Measurements from ENCODE around the gene CIAO3.
"Not testable (repeated sequence)": the region's sequence is repeated elsewhere in the genome, so short reads cannot be mapped to it uniquely, and the experiment has no call there.

The CIAO3 gene

DNA sequence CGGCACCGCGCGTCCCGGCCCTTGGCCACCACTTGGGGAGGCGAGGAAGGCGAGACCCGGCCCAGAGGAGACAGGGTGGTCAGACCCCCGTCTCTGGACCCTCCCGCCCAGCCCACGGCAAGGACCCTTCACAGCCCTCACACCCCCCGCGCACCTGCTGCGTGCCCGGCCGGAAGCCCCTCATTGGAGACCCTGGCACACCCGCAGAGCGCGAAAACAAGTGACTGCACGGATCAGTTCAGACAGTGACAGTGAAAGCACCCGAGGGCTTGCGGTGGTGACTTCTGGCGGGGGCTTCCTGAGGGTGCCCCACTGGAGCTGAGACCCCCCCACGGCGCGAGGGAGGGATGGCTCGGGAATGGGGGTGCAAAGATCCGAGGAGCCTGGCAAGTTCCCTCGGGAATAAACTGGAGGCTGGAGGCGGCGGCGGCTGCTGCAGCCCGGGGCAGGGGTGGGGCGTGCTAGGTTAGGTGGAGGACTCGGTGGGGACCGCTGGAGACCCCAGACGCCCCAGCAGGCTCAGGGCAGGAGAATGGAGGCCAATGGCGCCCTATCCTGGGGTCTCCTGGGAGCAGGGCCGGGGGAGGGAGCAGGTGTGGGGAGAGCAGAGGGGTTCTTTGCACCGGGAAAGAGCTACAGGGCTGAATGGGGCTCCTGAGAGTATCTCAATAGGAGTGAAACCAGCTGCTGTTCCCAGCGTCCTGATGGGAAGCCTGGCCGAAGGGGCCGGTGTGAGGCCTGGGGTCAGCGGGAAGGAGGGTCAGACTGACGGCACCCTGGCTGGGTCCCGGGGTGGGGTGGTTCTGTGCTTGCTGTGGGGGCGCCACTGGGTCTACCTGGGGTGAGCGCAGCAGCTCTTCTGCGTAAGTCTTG is 34.4 kb downstream of the CIAO3 start:
- no peak for DNase-seq
- in situ Hi-C loops (cut with HindIII; ENCODE audit: low pct_ligation_motif_present, low pct_unique_long_range_greater_than_20kb, low sequenced_read_pairs) = no loop called here

DNA sequence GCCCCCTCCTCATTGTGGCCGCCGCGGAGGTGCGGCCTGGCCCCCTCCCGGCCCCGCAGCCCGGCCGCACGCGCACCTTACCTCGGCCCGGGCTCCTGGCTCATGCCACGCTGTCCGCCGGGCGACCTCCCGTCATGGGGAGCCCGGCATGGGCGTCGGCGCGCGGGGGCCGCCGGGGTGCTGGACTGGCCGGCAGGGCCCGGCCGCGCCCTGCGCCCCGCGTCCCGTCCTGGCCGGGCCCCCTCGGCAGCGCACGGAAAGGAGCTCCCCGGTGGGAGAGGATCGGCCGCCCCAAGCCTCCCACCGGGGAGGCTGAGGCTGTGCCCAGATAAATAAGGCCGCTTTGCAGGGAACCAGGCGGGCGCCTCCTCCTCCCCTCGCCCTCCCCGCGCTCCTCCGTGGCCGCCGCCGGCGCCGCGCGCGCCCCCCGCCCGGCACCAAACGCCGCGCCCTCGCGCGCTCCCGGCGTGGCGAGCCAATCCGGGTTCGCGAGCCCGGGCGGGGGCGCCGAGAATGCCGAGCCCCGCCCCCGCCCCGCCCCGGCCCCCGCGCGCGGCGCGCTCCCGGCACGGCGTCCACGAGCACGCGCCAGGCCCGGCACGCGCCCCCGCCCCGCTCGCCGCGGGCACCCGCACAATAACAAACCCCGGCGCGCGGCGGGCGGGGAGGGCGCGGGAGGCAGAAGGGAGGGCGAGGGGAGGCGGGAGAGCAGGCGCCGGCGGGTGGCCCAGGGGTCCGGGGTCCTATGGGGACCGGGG is 35.2 kb downstream of the CIAO3 start, which contains the start of gene FBXL16:
TSS of gene FBXL16 (minus strand) at position 371 of the 758 bp plus-strand sequence. CDS start 8,396 bp downstream, outside the sequence.
- in situ Hi-C loops (cut with HindIII; ENCODE audit: low pct_ligation_motif_present, low pct_unique_long_range_greater_than_20kb, low sequenced_read_pairs) = no loop called here

DNA sequence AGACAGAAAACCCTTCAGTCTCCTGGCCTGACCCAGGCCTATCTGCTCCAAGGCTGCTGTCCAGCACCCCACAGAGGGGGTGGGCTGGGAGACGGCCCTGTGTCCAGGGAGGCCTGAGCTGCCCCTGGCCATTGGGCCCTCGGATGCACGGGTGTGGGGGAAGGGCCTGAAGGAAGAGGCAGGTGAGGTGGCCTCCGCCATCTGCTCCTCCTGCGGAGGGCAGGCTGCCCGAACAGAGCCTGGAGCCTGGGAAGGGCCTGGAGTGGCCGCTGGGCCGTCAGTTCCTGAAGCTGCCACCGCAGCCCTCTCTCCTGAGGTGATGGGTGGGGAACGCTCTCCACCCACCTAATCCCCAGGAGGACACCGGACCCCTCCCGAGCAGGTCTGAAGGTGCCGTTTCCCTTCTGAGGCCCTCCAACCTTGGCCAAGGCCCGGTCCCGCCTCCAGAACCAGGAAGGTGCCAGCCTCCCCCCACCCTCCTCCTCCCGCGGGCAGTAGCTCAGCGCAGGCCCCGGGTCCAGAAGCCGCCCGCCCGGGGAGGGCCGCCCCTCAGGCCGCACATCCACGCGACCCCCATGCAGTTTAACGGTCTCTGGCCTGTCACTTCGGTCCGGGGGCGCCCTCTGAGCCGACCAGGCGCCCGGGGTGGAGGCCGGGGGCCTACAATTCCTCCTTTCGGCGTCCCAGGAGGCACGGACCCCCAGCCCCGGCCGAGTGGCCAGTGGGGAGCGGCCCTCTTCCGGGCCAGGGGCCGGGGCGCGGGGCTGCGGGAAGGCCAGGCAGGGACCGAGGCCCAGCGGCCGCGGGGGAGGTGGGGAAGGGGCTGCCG is 36.0 kb downstream of the CIAO3 start:
- in situ Hi-C loops (cut with HindIII; ENCODE audit: low pct_ligation_motif_present, low pct_unique_long_range_greater_than_20kb, low sequenced_read_pairs) = no loop called here
- DNase-seq = no peak

More for the DNA sequence above, 35.2 kb downstream of the CIAO3 start, which contains the start of gene FBXL16:
- no peak for DNase-seq

DNA sequence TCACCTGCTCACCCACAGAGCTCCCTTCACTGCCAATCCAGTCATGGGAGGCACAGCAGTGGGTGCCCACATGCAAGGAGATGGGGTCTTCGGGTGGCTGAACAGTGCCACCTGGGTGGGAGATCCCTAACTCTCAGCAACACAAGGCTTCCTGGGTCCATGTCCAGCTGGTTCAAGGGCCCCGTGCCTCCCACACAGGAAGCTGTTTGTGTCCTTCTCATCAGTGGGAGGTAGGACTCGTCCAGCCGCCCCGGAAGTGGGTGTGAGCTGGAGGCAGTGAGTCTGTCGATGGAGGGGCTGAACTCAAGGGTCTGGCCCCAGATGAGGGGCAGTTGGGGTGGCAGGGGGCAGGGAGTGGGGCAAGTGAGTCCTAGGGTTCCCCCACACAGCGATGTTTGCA is 36.8 kb downstream of the CIAO3 start:
- DNase-seq = no peak
- in situ Hi-C loops (cut with HindIII; ENCODE audit: low pct_ligation_motif_present, low pct_unique_long_range_greater_than_20kb, low sequenced_read_pairs) = no loop called here

DNA sequence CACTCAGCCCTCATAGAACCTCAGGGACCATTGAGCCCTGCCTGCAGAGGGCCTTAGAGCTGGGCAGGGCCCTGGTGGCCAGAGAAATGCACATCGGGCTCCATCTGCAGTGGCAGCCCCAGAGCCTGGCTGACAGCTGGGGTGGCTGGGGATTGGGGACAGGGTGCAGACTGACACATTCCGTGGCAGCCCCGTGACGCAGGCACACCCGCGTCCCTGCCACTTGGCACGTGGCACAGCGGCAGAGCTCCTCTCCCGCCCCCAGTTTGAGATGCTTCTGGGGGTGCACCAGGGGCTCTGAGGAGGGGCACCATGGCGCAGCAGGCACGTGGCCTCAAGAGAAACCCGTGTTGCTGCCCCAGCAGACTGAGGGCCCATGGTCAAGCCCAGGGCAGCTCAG is 37.4 kb downstream of the CIAO3 start:
- in situ Hi-C loops (cut with HindIII; ENCODE audit: low pct_ligation_motif_present, low pct_unique_long_range_greater_than_20kb, low sequenced_read_pairs) = no loop called here
- DNase-seq = no peak

DNA sequence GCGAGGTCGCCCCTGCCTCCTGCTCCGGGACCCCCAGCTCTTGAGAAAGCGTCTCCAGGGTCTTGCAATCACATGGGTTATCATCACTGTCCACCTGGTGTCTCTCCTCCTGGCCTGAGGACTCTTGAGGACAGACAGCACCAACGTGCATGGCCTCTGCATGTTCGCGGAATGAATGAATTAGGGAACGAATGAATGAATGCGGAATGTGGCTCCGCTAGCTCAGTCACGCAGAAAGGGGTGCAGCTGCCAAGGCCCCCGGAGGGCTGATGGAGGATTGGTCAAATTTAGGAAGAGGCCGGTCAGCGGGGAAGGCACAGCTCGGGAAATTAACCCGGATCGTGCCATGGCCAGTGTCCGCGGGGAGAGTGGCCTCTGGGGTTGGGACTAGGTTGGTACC is 38.5 kb downstream of the CIAO3 start:
- DNase-seq = no peak
- in situ Hi-C loops (cut with HindIII; ENCODE audit: low pct_ligation_motif_present, low pct_unique_long_range_greater_than_20kb, low sequenced_read_pairs) = no loop called here

DNA sequence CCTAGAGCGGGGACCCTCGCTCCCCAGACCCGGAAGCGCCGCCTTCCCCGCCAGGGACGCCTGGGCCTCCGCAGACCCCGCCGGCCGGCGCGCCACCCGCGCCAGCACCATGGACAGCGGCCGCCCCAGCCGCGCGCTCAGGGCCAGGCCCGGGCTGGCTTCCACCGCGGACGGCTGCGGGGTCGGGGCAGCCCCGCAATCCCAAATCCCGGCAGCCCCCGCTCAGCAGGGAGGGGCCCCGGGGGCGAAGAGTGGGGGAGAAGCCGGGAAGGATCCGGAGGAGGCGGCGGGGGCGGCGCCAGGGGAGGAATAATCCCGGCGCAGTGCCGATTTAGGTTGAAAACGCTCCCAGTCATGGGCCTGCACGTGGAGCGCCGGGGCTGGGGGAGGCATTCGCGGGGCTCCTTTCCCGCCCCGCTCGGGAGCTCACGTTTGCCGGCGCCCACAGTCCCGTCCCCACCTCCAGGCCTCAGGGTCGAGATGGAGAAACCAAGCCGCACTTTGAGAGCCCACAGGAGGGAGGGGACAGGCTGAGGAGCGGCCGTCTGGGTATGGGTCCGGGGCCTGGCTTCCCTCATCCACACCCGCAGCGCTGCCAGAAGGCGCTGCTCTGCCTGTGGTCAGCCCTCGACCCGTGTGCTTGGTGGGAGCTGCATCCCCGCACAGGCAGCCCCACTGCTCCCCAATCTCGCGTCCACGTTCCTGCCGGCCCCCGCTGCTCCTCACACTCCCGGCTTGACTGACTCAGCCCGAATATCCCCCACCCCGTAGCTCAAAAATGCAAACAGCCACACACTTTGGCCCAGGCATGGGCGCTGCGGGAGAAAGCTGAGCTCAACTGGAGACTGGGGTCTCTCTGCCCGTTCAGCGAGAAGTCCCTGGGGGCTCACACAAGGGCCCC is 39.9 kb downstream of the CIAO3 start:
- in situ Hi-C loops (cut with HindIII; ENCODE audit: low pct_ligation_motif_present, low pct_unique_long_range_greater_than_20kb, low sequenced_read_pairs) = no loop called here
- peak; percentile 52 for DNase-seq

DNA sequence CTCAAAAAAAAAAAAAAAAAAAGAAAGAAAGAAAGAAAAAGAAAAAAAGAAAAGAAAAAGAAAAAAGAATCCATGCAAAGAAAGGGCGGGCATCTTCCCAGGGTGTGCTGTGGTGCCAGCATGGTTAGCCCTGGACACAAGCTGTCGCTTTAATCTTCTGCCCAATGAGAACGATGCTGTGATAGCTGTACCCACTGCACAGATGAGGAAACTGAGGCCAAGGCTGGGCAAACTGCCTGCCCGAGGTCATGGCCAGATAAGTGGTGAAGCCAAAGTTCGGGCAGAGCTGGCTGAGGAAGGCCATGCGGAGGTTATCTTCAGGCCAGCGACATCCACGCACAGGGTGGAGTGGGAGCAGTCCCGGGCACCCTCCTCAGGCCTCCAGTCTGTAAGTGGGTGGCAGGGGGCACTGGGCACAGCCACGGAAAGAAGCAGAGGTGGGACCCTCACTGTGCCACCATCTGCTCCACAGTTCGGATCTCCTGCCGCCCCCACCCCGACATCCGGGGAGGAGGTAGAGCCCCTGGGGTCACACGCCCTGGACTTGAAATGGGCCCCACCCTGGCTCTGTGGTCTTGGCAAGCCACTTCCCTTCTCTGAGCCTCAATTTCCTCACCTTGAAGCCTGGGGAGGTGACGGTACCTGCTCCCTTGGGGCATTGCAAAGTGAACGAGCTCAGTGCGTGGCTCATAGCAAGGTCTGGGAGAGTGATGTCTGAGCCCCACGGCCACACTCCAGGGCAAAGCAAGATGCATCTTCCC is 41.7 kb downstream of the CIAO3 start:
- DNase-seq = no peak
- in situ Hi-C loops (cut with HindIII; ENCODE audit: low pct_ligation_motif_present, low pct_unique_long_range_greater_than_20kb, low sequenced_read_pairs) = no loop called here

DNA sequence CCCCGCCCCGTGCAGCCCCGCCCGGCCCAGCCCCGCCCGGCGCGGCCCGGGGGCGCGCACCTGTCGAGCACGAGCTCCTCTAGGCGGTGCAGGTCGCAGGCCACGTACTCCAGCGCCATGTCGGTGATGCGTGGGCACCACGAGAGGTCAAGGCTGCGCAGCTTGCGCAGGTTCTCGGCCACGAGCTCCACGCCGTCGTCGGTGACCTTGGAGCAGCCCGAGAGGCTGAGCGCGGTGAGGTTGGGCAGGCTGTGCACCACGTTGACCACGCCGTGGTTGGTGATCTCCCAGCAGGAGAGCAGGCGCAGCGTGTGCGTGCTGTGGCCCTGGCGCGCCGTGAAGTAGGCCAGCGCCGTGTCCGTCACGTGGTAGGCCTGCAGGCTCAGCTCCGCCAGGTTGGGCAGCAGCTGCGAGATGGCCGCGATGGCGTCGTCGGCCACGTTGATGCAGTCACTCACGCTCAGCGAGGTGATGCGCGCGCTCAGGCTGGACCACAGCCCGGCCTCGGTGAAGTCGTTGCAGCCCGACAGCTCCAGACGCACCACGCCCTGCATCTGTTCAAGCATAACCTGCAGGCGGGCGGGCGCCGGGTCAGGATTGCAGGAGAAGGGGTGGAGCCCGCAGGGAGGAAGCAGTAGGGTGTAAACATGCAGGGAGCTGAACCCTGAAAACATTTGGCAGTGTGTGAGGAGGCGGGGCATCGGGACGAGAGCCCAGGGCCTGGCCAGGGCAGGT is 45.3 kb downstream of the CIAO3 start:
- peak; percentile 86 for DNase-seq
- in situ Hi-C loops (cut with HindIII; ENCODE audit: low pct_ligation_motif_present, low pct_unique_long_range_greater_than_20kb, low sequenced_read_pairs) = no loop called here

DNA sequence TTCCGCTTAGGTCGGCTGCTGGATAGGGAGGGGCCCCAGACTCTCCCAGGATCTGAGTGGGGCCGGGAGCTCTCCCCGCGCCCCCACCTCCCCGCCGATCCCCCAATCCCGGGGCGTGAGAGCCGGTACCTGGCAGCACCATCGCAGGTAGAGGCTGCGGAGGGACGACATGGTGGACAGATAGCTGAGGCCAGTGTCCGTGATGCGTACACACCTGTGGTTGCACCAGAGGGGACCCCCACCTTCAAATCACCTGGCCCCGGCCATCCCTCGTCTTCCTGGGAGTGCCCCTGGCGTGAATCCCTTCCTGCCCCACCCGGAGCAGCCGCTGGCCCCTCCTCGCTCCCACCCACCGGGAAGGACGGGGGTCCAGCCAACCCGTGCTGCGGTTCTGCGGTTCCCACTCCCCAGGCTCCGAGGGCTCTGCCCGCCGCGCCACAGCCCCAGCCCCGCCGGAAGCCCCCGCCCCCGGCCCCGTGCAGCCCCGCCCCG is 45.9 kb downstream of the CIAO3 start:
- no peak for DNase-seq
- in situ Hi-C loops (cut with HindIII; ENCODE audit: low pct_ligation_motif_present, low pct_unique_long_range_greater_than_20kb, low sequenced_read_pairs) = no loop called here

DNA sequence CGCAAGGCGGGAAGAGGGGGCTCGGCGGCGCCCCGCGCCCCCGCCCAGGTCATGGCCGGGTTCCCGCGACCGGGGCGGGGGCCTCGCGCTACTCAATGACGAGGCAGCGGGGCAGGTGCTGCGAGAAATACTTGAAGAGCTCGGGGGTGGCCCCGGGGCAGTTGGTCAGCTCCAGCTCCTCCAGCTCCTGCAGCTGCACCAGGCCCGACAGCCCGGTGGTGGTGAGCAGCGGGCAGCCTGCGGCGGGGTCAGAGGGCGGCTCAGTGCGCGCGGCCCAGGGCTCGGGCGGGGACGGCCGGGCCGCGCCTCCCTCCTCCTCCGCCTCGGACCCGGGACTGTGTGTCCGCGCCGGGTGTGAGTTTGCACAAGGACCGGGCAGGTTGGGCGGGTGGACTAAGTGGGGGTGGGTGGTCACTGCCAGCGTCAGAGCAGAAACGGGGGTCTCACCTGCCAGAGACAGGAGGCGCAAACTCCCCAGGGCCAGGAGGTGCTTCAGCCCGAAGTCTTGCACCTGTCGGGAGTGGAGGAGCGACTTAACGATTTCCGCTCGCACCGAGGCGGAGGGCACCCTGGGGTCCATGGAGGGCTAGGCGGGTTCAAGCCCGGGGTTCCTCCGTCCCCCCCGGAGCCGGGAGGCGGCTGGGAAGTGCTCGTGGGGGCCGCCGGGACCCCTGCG is 46.5 kb downstream of the CIAO3 start:
- in situ Hi-C loops (cut with HindIII; ENCODE audit: low pct_ligation_motif_present, low pct_unique_long_range_greater_than_20kb, low sequenced_read_pairs) = no loop called here
- no peak for DNase-seq

DNA sequence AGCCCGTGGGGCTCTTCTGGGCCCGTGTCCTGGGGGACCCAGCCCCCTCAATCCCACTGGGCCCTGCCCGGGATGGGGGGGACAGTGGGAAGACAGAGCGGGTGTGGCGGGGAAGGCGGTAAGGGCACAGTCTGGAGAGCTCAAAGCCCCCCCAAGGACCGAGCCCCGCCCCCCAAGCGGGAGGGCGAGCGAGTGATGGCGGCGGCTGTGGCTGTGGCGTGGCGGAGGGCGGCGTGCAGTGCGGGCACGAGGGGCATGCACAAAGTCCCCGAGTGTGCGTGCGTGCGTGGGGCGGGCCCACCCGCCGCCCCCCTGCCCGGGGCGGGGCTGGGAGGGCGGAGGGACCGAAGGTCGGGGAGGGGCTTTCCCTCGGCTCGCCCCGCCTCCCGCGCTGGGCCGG is 47.0 kb downstream of the CIAO3 start:
- DNase-seq = no peak
- in situ Hi-C loops (cut with HindIII; ENCODE audit: low pct_ligation_motif_present, low pct_unique_long_range_greater_than_20kb, low sequenced_read_pairs) = no loop called here

DNA sequence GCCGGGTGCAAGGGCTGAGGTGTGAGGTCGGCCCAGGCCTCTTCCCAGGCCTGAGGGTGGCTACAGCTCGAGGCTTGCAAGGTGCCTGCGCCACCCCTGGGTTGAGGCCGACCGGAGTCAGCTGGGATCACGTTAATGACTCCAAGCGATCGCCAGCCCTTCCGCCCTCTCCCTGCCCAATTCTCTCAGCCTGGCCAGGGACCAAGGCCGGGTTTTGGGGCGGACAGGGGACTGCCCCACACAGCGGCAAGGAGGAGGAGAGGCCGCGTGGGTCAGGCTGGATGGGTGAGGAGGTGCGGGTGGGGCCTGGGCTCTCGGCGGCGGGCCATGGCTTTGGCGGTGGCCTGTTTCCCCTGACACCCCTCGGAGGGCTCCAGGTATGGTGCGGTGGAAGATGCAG is 47.4 kb downstream of the CIAO3 start:
- no peak for DNase-seq
- in situ Hi-C loops (cut with HindIII; ENCODE audit: low pct_ligation_motif_present, low pct_unique_long_range_greater_than_20kb, low sequenced_read_pairs) = no loop called here

DNA sequence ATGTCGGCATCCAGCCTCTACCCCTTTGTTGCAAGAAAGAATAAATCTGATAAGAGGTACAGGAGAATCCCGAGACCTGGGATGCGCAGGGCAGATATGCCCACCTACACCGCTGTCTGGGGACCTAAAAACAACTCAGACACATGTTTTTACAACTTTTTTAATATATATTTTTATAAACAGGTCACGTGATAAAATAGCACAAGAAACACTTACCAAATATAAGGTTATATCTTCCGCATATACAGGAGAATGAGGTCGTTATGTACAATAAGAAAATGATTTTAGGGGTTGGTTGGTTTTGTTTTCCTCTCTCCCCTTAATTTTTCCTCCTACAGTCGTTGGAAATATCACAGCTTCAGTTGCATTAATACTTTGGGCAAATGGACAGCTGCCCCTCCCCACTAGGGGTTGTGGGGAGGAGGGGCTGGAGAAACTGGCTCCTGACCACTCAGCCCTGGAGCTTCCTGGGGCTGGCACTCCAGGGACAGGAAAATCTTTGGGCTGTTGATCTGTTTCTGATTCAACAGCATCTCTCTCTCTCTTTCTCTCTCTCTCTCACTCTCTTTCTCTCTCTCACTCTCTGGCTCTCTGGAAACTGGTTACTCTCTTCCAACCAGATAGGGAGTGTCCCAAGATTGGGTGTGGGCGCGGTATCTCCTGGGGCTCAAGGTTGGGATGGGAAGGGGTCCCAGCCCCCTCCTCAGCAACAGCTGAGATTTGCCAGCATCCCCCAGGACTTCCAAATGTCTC is 48.3 kb downstream of the CIAO3 start:
- in situ Hi-C loops (cut with HindIII; ENCODE audit: low pct_ligation_motif_present, low pct_unique_long_range_greater_than_20kb, low sequenced_read_pairs) = no loop called here
- no peak for DNase-seq

DNA sequence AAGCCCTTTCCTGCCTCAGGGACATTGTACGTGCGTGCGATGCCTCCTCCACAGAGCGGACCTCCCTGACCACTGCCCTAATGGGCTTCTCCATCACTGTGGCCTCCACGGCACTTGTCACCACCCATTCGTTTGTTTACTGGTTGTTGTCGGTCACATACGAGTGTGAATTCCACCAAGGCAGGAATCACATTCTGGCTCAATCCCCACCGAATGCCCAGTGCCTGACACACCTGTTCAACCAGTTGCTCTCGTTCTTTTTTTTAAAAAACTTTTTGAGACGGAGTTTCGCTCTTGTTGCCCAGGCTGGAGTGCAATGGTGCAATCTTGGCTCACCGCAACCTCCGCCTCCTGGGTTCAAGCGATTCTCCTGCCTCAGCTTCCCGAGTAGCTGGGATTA is 49.6 kb downstream of the CIAO3 start:
- DNase-seq; in situ Hi-C loops (cut with HindIII; ENCODE audit: low pct_ligation_motif_present, low pct_unique_long_range_greater_than_20kb, low sequenced_read_pairs): not testable (repeated sequence)
